Neuronal stem cell (in vitro differentiated cells): Measurements from ENCODE around the gene TRPM3.

Source experiments
- DNase-seq: peaks from one replicate; pipeline ENCODE4 v3.0.0-alpha.2; 2013; ENCODE audit warnings: low spot score
- H2AFZ ChIP-seq: one replicate; pipeline ENCODE4 v1.6.1; 2013; ENCODE audit warnings: mild to moderate bottlenecking, low read length, inconsistent platforms
- H2AK5ac ChIP-seq: 2 replicates; pipeline ENCODE4 v1.6.1; 2013; ENCODE audit warnings: low read depth, mild to moderate bottlenecking, inconsistent platforms, low read length, moderate library complexity, mixed read lengths
- H2BK120ac ChIP-seq: 2 replicates; pipeline ENCODE4 v1.6.1; 2013; ENCODE audit warnings: low read depth, mild to moderate bottlenecking, inconsistent platforms, low read length, moderate library complexity, mixed read lengths
- H2BK12ac ChIP-seq: one replicate; pipeline ENCODE4 v1.6.1; 2013; ENCODE audit warnings: low read length, inconsistent platforms
- H2BK15ac ChIP-seq: 2 replicates; pipeline ENCODE4 v1.6.1; 2013; ENCODE audit warnings: mild to moderate bottlenecking, low read length, inconsistent platforms, mixed read lengths
- H2BK5ac ChIP-seq: one replicate; pipeline ENCODE4 v1.6.1; 2013; ENCODE audit warnings: inconsistent platforms, mild to moderate bottlenecking, low read length, moderate library complexity
- H3K14ac ChIP-seq: one replicate; pipeline ENCODE4 v1.6.1; 2013; ENCODE audit warnings: low read length, inconsistent platforms
- H3K18ac ChIP-seq: 2 replicates; pipeline ENCODE4 v1.6.1; 2013; ENCODE audit warnings: low read length, inconsistent platforms
- H3K23ac ChIP-seq: 2 replicates; pipeline ENCODE4 v1.6.1; 2013; ENCODE audit warnings: low read depth, mild to moderate bottlenecking, mixed read lengths, low read length, inconsistent platforms; ENCODE audit not compliant: poor library complexity
- H3K27ac ChIP-seq: replicated peaks from 3 replicates; pipeline ENCODE4 v1.5.1; 2013; ENCODE audit warnings: low read length, inconsistent platforms
- H3K27me3 ChIP-seq, 3 experiments: 2 replicates each; pipeline ENCODE4 v1.6.1; 2013; ENCODE audit warnings: low read length in 3 of 3, mild to moderate bottlenecking in 2 of 3, inconsistent platforms in 1 of 3, low read depth in 1 of 3, mixed read lengths in 1 of 3, moderate library complexity in 1 of 3; ENCODE audit not compliant: control insufficient read depth in 3 of 3, insufficient read depth in 3 of 3
- H3K36me3 ChIP-seq, 2 donors: replicated peaks in 1 of 2; 2 replicates each; pipeline ENCODE4 v1.6.1; 2013; ENCODE audit warnings: low read length in 2 of 2; ENCODE audit not compliant: control insufficient read depth in 2 of 2, insufficient read depth in 2 of 2
- H3K4ac ChIP-seq: 2 replicates; pipeline ENCODE4 v1.6.1; 2013; ENCODE audit warnings: inconsistent platforms, mild to moderate bottlenecking, low read length, moderate library complexity
- H3K4me1 ChIP-seq, 2 donors: 1 replicate in 1 of 2; 2 replicates in 1 of 2; pipeline ENCODE4 v1.6.1; 2013; ENCODE audit warnings: low read length in 2 of 2, low read depth in 1 of 2; ENCODE audit not compliant: control insufficient read depth in 2 of 2, insufficient read depth in 1 of 2
- H3K4me2 ChIP-seq: one replicate; pipeline ENCODE4 v1.6.1; 2013; ENCODE audit warnings: mild to moderate bottlenecking, low read length, inconsistent platforms; ENCODE audit not compliant: insufficient read depth, poor library complexity, severe bottlenecking
- H3K4me3 ChIP-seq, 2 donors: 2 replicates each; pipeline ENCODE4 v1.5.1; 2013; ENCODE audit warnings: low read length in 2 of 2, mild to moderate bottlenecking in 2 of 2, inconsistent platforms in 1 of 2, moderate library complexity in 1 of 2
- H3K79me1 ChIP-seq: one replicate; pipeline ENCODE4 v1.6.1; 2013; ENCODE audit warnings: low read depth, mild to moderate bottlenecking, inconsistent platforms, low read length, moderate library complexity
- H3K9ac ChIP-seq: one replicate; pipeline ENCODE4 v1.6.1; 2013; ENCODE audit warnings: mild to moderate bottlenecking, low read depth, low read length, inconsistent platforms; ENCODE audit not compliant: poor library complexity
- H3K9me3 ChIP-seq, 2 donors: replicated peaks in 1 of 2; 2 replicates each; pipeline versions ENCODE3 to v1.6.1; 2013; ENCODE audit warnings: low read length in 2 of 2, mild to moderate bottlenecking in 2 of 2, inconsistent platforms in 1 of 2, low read depth in 1 of 2, mixed read lengths in 1 of 2, moderate library complexity in 1 of 2; ENCODE audit not compliant: control insufficient read depth in 2 of 2, insufficient read depth in 1 of 2
- H4K8ac ChIP-seq: one replicate; pipeline ENCODE4 v1.6.1; 2013; ENCODE audit warnings: low read depth, mild to moderate bottlenecking, inconsistent platforms, low read length, moderate library complexity
- H4K91ac ChIP-seq: one replicate; pipeline ENCODE4 v1.6.1; 2013; ENCODE audit warnings: low read length, low read depth, mild to moderate bottlenecking, inconsistent platforms; ENCODE audit not compliant: poor library complexity
- WGBS, 2 donors: extraction: QIAGEN DNeasy Blood & Tissue Kit; methylation state at CpG; one replicate each; pipeline ENCODE4 v1.1.7; 2013; ENCODE audit warnings: missing lambda C conversion rate in 2 of 2, mixed read lengths in 1 of 2; ENCODE audit not compliant: insufficient read length in 2 of 2, insufficient replicate concordance in 1 of 2; ENCODE audit errors: extremely low coverage in 2 of 2; 5-methylcytosine and 5-hydroxymethylcytosine counted together

TRPM3 gene

DNA sequence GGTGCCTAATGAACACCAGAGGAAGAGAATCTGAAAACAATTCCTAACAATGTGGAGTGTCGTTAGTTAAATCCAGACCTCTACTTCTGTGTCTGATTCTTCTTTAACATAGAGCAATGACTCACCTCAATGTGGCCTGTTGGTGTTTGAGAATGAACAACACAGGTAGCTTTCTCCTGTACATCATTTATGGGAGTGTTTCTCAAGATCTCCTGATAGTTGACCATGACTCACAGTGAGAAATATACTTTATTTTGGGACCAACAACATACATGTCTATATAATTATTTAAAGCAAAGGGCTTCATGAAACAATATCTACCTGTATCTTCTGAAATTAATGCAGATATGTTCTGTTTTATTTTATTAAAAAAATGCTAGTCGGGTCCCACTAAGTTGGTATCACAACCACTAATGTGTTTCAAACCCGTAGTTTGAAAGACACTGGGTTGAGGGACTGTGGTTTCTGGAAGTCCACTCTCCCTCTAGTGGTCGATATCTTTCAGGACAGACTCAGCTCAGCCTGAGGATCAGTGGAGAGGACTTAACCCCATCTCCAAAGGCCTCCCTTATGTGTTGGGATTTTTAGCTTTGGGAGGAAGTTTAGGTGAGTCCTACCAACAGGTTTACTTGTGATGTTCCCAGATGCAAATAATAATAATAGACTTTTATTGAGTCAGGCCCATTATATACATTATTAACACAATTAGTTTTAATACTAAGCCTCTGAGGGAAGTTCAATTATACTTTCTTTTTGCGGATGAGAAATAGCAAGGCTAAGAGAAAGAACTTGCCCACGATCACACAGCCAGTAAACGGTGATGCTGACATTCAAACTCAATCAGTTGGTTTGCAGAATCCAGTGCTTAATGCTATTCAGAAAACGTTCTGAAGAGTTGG lies 636.9 kb downstream of the TRPM3 start:
- Histone ChIP-seq H2AK5ac (no peak overlapping the region), H3K4ac (no peak overlapping the region), H3K4me1 (peaks cover 4 to 10% of the 10 kb centered on the region in 2 donors), H3K9me3 (no peaks in the 10 kb centered on the region), H3K27me3 (peaks cover 0 to 44% (median 0%) of the 10 kb centered on the region in 3 experiments), H2BK5ac (no peak overlapping the region), H4K8ac (no peak overlapping the region), H3K36me3 (no peaks in the 10 kb centered on the region), H3K18ac (no peak overlapping the region), H2BK15ac (no peak overlapping the region), H3K14ac (no peak overlapping the region), H2AFZ (no peak overlapping the region), H3K4me2 (no peak overlapping the region), H4K91ac (no peak overlapping the region), H2BK120ac (no peak overlapping the region), H2BK12ac (no peak overlapping the region), H3K79me1 (no peaks in the 10 kb centered on the region), H3K4me3 (no peak overlapping the region), H3K9ac (no peak overlapping the region), H3K23ac (no peak overlapping the region), H3K27ac (no peak overlapping the region)
- no CpG with 5 or more reads among the region's 8 CpGs for WGBS, 2 donors
- DNase-seq, result peak; percentile 20

DNA sequence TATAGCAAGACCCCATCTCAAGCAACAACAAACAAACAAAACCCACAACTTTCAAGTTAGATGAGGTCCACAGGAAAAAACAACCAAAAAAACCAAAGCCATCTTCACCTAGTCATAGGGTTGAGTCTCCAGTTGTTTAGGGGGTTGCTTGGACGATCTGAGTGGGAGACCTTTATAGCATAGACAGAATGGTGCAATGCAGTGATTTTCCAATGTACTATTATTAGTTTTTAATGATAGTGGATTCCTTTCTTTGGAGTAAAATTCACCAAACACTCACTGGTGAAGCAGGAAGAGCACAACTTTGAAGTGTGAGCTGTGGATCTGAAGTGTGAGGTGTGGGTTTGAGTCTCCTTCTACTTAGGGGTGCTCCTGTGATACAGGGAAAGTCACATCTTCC lies 640.0 kb downstream of the TRPM3 start:
- no peak overlapping the region for H3K9ac ChIP-seq
- H4K91ac ChIP-seq, result no peak overlapping the region
- H3K36me3 ChIP-seq, result no peaks in the 10 kb centered on the region
- no CpG with 5 or more reads among the region's 1 CpG for WGBS, 2 donors
- no peak overlapping the region for H2BK5ac ChIP-seq
- no peak overlapping the region for H2BK120ac ChIP-seq
- no peak overlapping the region for H3K23ac ChIP-seq
- no peaks in the 10 kb centered on the region for H3K79me1 ChIP-seq
- H2AFZ ChIP-seq, result no peak overlapping the region
- H2BK15ac ChIP-seq, result no peak overlapping the region
- no peak for DNase-seq
- peaks cover 4 to 11% of the 10 kb centered on the region in 2 donors for H3K4me1 ChIP-seq
- H4K8ac ChIP-seq, result no peak overlapping the region
- H3K14ac ChIP-seq, result no peak overlapping the region
- H3K27ac ChIP-seq, result no peak overlapping the region
- no peak overlapping the region for H3K18ac ChIP-seq
- H3K9me3 ChIP-seq, result no peaks in the 10 kb centered on the region
- no peak overlapping the region for H3K4ac ChIP-seq
- H3K27me3 ChIP-seq, result peaks cover 0 to 45% (median 0%) of the 10 kb centered on the region in 3 experiments
- H3K4me2 ChIP-seq, result no peak overlapping the region
- no peak overlapping the region for H3K4me3 ChIP-seq
- no peak overlapping the region for H2BK12ac ChIP-seq
- no peak overlapping the region for H2AK5ac ChIP-seq

DNA sequence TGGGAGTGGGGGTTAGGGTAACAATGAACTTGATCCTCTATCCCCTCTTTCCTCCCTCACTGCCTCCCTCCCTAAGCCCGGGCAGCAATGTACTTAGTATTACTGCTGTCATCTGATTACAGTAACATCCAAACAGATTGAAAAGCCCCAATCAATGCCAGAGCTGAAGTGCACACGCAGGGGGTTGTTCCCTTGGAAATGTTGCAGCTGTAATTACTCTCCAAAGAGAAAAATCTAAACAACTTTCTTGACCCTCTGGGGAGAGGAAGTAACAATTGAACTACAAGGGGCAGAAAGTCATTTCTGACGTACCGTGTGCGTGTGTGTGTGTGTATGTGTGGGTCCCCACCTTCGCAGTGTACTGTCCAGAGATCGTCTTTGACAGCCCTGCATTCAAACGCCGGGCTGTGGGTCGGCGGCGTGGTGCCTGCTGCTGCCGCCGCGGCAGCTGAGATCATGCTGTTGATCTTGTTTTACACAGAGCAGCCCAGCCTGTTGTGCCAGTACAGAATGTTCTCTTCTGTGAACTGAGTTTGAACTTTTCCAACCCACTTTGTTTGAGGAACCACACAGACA lies 640.9 kb downstream of the TRPM3 start:
- H2BK5ac ChIP-seq, result no peak overlapping the region
- no peak overlapping the region for H2BK15ac ChIP-seq
- no peak overlapping the region for H2AK5ac ChIP-seq
- H3K27me3 ChIP-seq, result peaks cover 0 to 42% (median 0%) of the 10 kb centered on the region in 3 experiments
- H2BK120ac ChIP-seq, result no peak overlapping the region
- no CpG with 5 or more reads among the region's 15 CpGs for WGBS, 2 donors
- H3K14ac ChIP-seq, result no peak overlapping the region
- H3K4me2 ChIP-seq, result no peak overlapping the region
- H3K27ac ChIP-seq, result no peak overlapping the region
- no peak overlapping the region for H3K4ac ChIP-seq
- no peak overlapping the region for H3K18ac ChIP-seq
- DNase-seq, result no peak
- H3K9me3 ChIP-seq, result no peaks in the 10 kb centered on the region
- H3K23ac ChIP-seq, result no peak overlapping the region
- no peak overlapping the region for H3K4me3 ChIP-seq
- peak overlapping the region; percentile 69 for H2AFZ ChIP-seq
- H4K91ac ChIP-seq, result no peak overlapping the region
- H3K36me3 ChIP-seq, result no peaks in the 10 kb centered on the region
- H3K4me1 ChIP-seq, result peaks cover 4 to 11% of the 10 kb centered on the region in 2 donors
- H3K9ac ChIP-seq, result no peak overlapping the region
- H4K8ac ChIP-seq, result no peak overlapping the region
- no peak overlapping the region for H2BK12ac ChIP-seq
- no peaks in the 10 kb centered on the region for H3K79me1 ChIP-seq

DNA sequence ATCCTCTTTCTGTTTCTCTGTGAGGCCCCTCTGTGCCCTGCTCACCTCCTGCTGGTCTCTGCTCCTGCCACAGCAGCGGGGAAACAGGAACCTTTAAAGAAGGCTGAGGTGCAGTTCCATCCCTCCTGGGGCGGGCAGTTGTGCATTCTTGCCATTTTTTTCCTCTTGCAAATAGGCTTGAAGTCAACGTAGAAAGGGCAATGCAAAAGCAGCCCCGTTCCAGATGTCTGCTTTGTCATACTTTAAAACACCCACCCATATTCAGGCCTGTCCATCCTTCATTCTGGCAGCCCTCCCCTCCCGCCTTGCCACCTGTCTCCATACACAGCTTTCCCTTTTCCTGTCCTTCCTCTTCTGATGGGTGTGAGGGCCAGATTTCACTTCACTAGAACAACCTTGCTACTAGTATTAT lies 641.5 kb downstream of the TRPM3 start:
- Histone ChIP-seq H3K4me1 (peaks cover 4 to 11% of the 10 kb centered on the region in 2 donors), H3K79me1 (no peaks in the 10 kb centered on the region), H4K91ac (no peak overlapping the region), H3K36me3 (no peaks in the 10 kb centered on the region), H3K27ac (no peak overlapping the region), H3K9ac (no peak overlapping the region), H2BK5ac (no peak overlapping the region), H4K8ac (no peak overlapping the region), H3K9me3 (no peaks in the 10 kb centered on the region), H3K27me3 (peaks cover 0 to 39% (median 0%) of the 10 kb centered on the region in 3 experiments), H2BK12ac (no peak overlapping the region), H3K18ac (no peak overlapping the region), H3K23ac (no peak overlapping the region), H2AK5ac (no peak overlapping the region), H2BK15ac (no peak overlapping the region), H2AFZ (no peak overlapping the region), H3K4ac (no peak overlapping the region), H3K14ac (no peak overlapping the region), H3K4me3 (no peak overlapping the region), H3K4me2 (peak overlapping the region; percentile 15), H2BK120ac (no peak overlapping the region)
- WGBS, 2 donors, result no CpG with 5 or more reads among the region's 5 CpGs
- DNase-seq, result no peak
